PC-9 (cell line): ENCODE results near the gene HSPG2. TPM values are rescaled to one million over a fixed set of nuclear protein-coding genes. Genes with fewer than 3 reads are reported as not detected.

Experiments used
- BruUV-seq: library from RNA; stranded (reverse); fragments of 400-500 nt; replicated peaks from 2 replicates; lab custom pipeline; 2021; lab: Mats Ljungman, UMichigan
- CTCF ChIA-PET: fragments of 300-600 bp; sonication (Branson Sonifier 250); formaldehyde crosslinking; loops from one replicate; lab custom pipeline; 2022; ENCODE audit warnings: antibody characterized with exemption; lab: Charles Lee
- POLR2A ChIA-PET: fragments of 300-600 bp; sonication (Branson Sonifier 250); formaldehyde crosslinking; loops from one replicate; lab custom pipeline; 2022; ENCODE audit warnings: antibody characterized with exemption; ENCODE audit not compliant: unreplicated experiment; lab: Charles Lee
- DNase-seq, 2 experiments: peaks; one replicate each; pipeline versions ENCODE4 v3.0.0 to v3.0.0-alpha.2; 2015 to 2022; ENCODE audit warnings: mixed read lengths in 1 of 2
- H2AFZ ChIP-seq: fragments of 200-600 bp; sonication (generic); 2 replicates; pipeline ENCODE4 v1.8.1; 2017; ENCODE audit warnings: antibody characterized with exemption
- H3F3A ChIP-seq: fragments of 200-600 bp; sonication (generic); 2 replicates; pipeline ENCODE4 v1.8.1; 2017; ENCODE audit warnings: antibody characterized with exemption, mild to moderate bottlenecking, low read depth; ENCODE audit not compliant: insufficient read depth
- H3K27ac ChIP-seq: fragments of 200-600 bp; sonication (generic); 2 replicates; pipeline ENCODE4 v1.6.1; 2016; ENCODE audit warnings: mixed run types
- H3K27me3 ChIP-seq: fragments of 200-600 bp; sonication (generic); 2 replicates; pipeline ENCODE4 v1.6.1; 2016; ENCODE audit warnings: low read depth, mixed run types; ENCODE audit not compliant: insufficient read depth
- H3K36me3 ChIP-seq: fragments of 200-600 bp; sonication (generic); 2 replicates; pipeline ENCODE4 v1.6.1; 2016; ENCODE audit warnings: low read depth, mixed run types
- H3K4me1 ChIP-seq: fragments of 200-600 bp; sonication (generic); replicated peaks from 2 replicates; pipeline ENCODE4 v1.6.1; 2016; ENCODE audit warnings: mixed run types; ENCODE audit not compliant: insufficient read depth
- H3K4me2 ChIP-seq: fragments of 200-600 bp; sonication (generic); 2 replicates; pipeline ENCODE4 v1.6.1; 2017; ENCODE audit warnings: mixed run types
- H3K4me3 ChIP-seq: fragments of 200-600 bp; sonication (generic); 2 replicates; pipeline ENCODE4 v1.6.1; 2016; ENCODE audit warnings: mixed run types
- H3K79me2 ChIP-seq: fragments of 200-600 bp; sonication (generic); 2 replicates; pipeline ENCODE4 v1.6.1; 2017; ENCODE audit warnings: low read depth, mixed run types
- H3K9me2 ChIP-seq: fragments of 200-600 bp; sonication (generic); 2 replicates; pipeline ENCODE4 v1.8.1; 2017; ENCODE audit warnings: mild to moderate bottlenecking; ENCODE audit not compliant: insufficient read depth
- H3K9me3 ChIP-seq: fragments of 200-600 bp; sonication (generic); 2 replicates; pipeline ENCODE4 v1.8.1; 2016; ENCODE audit warnings: low read depth; ENCODE audit not compliant: insufficient read depth
- H4K20me1 ChIP-seq: fragments of 200-600 bp; sonication (generic); 2 replicates; pipeline ENCODE4 v1.8.1; 2017; ENCODE audit not compliant: insufficient read depth
- EZH2 ChIP-seq: fragments of 200-600 bp; sonication (generic); IDR thresholded peaks from 2 replicates; pipeline ENCODE4 v1.8.0; 2017; ENCODE audit warnings: antibody characterized with exemption, low read depth
- intact Hi-C: fragments of 100-400 bp; cut with micrococcal nuclease; formaldehyde crosslinking; loops from one replicate; pipeline ENCODE4 v1.10.0; 2022; ENCODE audit not compliant: unreplicated experiment
- total RNA-seq: library from RNA; stranded (reverse); gene quantifications from 2 replicates; pipeline ENCODE4 v1.2.3, GENCODE V29; 2021
- TF ChIP-seq, protein P1 (sequence below): fragments of 200-600 bp; sonication (generic); conservative IDR thresholded peaks from 2 replicates; pipeline ENCODE4 v1.6.1; 2017; ENCODE audit warnings: mixed run types, antibody characterized with exemption, mild to moderate bottlenecking, moderate library complexity

Gene HSPG2
- total RNA-seq, 1 experiment from 2014 or later = 126 TPM

DNA sequence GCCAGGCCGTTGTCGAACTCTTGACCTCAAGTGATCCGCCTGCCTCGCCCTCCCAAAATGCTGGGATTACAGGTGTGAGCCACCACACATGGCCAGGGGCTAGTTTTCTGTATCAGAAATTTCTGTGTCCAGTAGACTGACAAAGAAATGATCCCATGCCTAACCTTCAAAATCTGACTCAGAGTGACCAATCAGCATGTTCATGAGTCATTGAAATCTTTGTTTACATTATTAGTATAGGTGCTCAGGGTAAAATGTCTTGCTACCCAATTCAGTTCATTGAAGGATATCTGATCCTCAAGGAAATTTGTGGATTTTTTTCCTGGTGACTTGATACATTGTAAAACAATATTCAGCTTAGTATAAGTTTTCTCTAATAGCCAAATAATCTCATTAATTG is 136.0 kb downstream of the HSPG2 start:
- Histone ChIP-seq H3K79me2 (no peaks in the 10 kb centered on the region), H3K36me3 (no peaks in the 10 kb centered on the region), H3K27me3 (no peaks in the 10 kb centered on the region), H3K4me2 (no peak overlapping the region), H3K4me3 (no peak overlapping the region), H3K27ac (peak overlapping the region; percentile 50), H4K20me1 (no peaks in the 10 kb centered on the region), H3K9me2 (no peaks in the 10 kb centered on the region), H2AFZ (no peak overlapping the region), H3K9me3 (no peaks in the 10 kb centered on the region), H3K4me1 (peaks cover 7% of the 10 kb centered on the region; the same call in 1 of the 2 replicates), H3F3A (no peaks in the 10 kb centered on the region; the same call in 1 of the 2 replicates)
- ChIA-PET CTCF (no interaction called here), POLR2A (interaction anchor here (0.6 to 0.7 kb wide), 2 partner anchors 79 to 252 kb away, joined by 3 to 4 read pairs; no protein-coding TSS in a partner anchor)
- BruUV-seq = no TSS peak
- peak in 1 of 2 experiments; percentile 83 for DNase-seq
- intact Hi-C loops = no loop called here
- no peak for TF ChIP-seq EZH2
- TF ChIP-seq, protein P1, sequence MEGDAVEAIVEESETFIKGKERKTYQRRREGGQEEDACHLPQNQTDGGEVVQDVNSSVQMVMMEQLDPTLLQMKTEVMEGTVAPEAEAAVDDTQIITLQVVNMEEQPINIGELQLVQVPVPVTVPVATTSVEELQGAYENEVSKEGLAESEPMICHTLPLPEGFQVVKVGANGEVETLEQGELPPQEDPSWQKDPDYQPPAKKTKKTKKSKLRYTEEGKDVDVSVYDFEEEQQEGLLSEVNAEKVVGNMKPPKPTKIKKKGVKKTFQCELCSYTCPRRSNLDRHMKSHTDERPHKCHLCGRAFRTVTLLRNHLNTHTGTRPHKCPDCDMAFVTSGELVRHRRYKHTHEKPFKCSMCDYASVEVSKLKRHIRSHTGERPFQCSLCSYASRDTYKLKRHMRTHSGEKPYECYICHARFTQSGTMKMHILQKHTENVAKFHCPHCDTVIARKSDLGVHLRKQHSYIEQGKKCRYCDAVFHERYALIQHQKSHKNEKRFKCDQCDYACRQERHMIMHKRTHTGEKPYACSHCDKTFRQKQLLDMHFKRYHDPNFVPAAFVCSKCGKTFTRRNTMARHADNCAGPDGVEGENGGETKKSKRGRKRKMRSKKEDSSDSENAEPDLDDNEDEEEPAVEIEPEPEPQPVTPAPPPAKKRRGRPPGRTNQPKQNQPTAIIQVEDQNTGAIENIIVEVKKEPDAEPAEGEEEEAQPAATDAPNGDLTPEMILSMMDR = no peak

DNA sequence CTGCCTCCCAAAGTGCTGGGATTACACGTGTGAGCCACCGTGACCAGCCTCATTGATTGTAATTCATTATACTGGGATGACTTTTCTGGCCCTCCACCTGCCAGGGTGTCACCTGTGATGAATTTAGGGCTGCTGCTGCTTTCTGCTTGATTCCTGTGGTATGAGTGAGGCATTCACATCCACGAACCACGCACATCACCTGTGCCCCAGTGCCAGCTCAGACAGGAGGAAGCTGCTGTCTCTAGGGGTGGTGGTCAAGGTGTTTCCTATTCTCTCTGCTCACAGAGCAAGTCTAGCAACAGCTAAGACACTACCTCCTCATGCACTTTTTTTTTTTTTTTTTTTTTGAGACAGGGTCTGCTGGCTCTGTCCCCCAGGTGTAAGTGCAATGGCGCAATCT is 137.4 kb downstream of the HSPG2 start:
- no peaks in the 10 kb centered on the region for H3K9me2 ChIP-seq
- no peak overlapping the region for H3K4me3 ChIP-seq
- no peaks in the 10 kb centered on the region for H3K36me3 ChIP-seq
- CTCF ChIA-PET = no interaction called here
- DNase-seq = no peak
- H3K4me2 ChIP-seq = no peak overlapping the region
- H3K9me3 ChIP-seq = no peaks in the 10 kb centered on the region
- peaks cover 7% of the 10 kb centered on the region; the same call in 1 of the 2 replicates for H3K4me1 ChIP-seq
- no peaks in the 10 kb centered on the region for H4K20me1 ChIP-seq
- H3K27me3 ChIP-seq = no peaks in the 10 kb centered on the region
- BruUV-seq = no TSS peak
- no peaks in the 10 kb centered on the region; the same call in 1 of the 2 replicates for H3F3A ChIP-seq
- POLR2A ChIA-PET = no interaction called here
- intact Hi-C loops = no loop called here
- no peak for TF ChIP-seq EZH2
- TF ChIP-seq, protein P1 = no peak
- H3K27ac ChIP-seq = no peak overlapping the region
- H3K79me2 ChIP-seq = no peaks in the 10 kb centered on the region
- no peak overlapping the region for H2AFZ ChIP-seq

DNA sequence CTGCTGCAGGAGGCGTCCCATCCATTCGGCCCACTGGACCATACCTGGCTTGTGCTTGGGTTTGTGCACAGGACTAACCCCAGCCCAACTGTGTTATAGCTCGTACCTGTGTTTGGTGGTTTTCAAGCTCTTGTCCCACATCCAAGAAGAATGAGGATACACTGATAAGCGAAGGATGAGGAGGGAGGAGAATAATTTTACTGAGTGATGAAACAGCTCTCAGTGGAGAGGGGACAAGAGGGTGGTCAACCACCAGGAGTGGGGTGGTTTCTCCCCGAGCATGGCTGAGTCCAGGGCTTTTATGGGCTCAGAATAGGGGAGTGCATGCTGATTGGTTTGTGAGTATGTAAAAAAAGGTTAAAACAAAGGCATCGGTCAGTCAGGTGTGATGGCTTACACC is 142.0 kb downstream of the HSPG2 start:
- TF ChIP-seq, protein P1 = no peak
- TF ChIP-seq EZH2 = no peak
- H3K27ac ChIP-seq = no peak overlapping the region
- H3K4me3 ChIP-seq = no peak overlapping the region
- H4K20me1 ChIP-seq = no peaks in the 10 kb centered on the region
- H3K79me2 ChIP-seq = no peaks in the 10 kb centered on the region
- no peaks in the 10 kb centered on the region for H3K9me2 ChIP-seq
- no peak overlapping the region for H2AFZ ChIP-seq
- intact Hi-C loops = no loop called here
- no peak for DNase-seq
- no peaks in the 10 kb centered on the region for H3F3A ChIP-seq
- POLR2A ChIA-PET = no interaction called here
- no peaks in the 10 kb centered on the region for H3K4me1 ChIP-seq
- BruUV-seq = no TSS peak
- H3K4me2 ChIP-seq = no peak overlapping the region
- H3K36me3 ChIP-seq = no peaks in the 10 kb centered on the region
- CTCF ChIA-PET = no interaction called here
- H3K27me3 ChIP-seq = no peaks in the 10 kb centered on the region
- no peaks in the 10 kb centered on the region for H3K9me3 ChIP-seq
